GM13977 (cell line): ENCODE measurements around the gene NOP10.

Experiments used
- DNase-seq: peaks from one replicate; pipeline ENCODE4 v3.0.0; 2012; ENCODE audit warnings: low spot score
- in situ Hi-C: fragments of 300-500 bp; cut with MboI; formaldehyde crosslinking; loops from one replicate; pipeline ENCODE4 v1.12.0; 2022; ENCODE audit warnings: low sequenced_read_pairs, low pct_unique_long_range_greater_than_20kb, mixed read lengths, inconsistent platforms; ENCODE audit not compliant: unreplicated experiment
- TF ChIP-seq, protein P1 (sequence below): IDR thresholded peaks from 2 replicates; pipeline ENCODE4 v1.5.1; 2012; ENCODE audit warnings: mild to moderate bottlenecking, control low read depth; ENCODE audit not compliant: insufficient read depth; ENCODE audit errors: extremely low read depth, missing control alignments

Gene NOP10

GRCh38 chr15:34324933-34325332 lies 18.0 kb downstream of the NOP10 start:
- in situ Hi-C loops: loop anchor here (25.0 kb wide), 1 partner anchor 238 kb away; no protein-coding TSS in a partner anchor
- TF ChIP-seq, protein P1, sequence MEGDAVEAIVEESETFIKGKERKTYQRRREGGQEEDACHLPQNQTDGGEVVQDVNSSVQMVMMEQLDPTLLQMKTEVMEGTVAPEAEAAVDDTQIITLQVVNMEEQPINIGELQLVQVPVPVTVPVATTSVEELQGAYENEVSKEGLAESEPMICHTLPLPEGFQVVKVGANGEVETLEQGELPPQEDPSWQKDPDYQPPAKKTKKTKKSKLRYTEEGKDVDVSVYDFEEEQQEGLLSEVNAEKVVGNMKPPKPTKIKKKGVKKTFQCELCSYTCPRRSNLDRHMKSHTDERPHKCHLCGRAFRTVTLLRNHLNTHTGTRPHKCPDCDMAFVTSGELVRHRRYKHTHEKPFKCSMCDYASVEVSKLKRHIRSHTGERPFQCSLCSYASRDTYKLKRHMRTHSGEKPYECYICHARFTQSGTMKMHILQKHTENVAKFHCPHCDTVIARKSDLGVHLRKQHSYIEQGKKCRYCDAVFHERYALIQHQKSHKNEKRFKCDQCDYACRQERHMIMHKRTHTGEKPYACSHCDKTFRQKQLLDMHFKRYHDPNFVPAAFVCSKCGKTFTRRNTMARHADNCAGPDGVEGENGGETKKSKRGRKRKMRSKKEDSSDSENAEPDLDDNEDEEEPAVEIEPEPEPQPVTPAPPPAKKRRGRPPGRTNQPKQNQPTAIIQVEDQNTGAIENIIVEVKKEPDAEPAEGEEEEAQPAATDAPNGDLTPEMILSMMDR: no peak
- DNase-seq: no peak

- TF ChIP-seq, protein P1: no peak
- in situ Hi-C loops: no loop called here
- DNase-seq: no peak
Observed at GRCh38 chr15:34323217-34323616, 19.7 kb downstream of the NOP10 start.

GRCh38 chr15:34318277-34319079 lies 24.5 kb downstream of the NOP10 start:
- TF ChIP-seq, protein P1: no peak
- in situ Hi-C loops: no loop called here
- DNase-seq: peak; percentile 34

DNA sequence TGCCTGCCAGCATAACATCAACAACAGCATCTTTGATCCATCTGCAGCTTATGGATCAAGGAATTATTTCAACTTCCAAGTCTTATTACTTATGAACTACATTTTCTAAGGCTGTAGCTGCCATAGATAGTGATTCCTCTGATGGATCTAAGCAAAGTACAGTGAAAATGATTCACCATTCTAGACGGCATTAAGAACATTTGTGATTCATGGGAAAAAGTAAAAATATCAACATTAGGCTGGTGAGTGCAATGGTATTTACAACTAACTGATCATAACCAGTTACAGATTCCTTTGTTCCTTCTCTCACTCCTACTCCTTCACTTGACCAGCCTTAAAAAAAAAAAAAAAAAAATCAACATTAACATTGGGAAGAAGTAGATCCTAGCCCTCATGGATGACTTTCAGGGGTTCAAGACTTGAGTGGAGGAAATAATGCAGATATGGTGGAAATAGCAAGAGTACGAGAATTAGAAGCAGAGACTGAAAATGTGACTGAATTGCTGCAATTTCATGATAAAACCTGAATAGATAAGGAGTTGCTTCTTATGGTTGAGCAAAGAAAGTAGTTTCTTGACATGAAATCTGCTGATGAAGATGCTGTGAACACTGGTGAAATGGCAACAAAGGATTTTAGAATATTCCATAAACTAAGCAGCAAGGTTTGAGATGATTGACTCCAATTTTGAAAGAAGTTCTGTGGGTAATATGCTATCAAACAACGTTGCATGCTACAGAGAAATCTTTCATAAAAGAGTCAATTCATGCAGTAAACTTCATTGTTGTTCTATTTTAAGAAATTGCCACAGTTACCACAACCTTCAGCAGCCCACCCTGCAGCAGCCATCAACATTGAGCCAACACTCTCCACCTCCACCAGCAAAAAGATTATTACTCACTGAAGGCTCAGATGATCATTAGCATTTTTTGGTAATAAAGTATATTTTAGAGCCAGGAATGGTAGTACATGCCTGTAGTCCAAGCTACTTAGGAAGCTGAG lies 28.1 kb downstream of the NOP10 start:
- TF ChIP-seq, protein P1: no peak
- in situ Hi-C loops: no loop called here

GRCh38 chr15:34311563-34311962 lies 31.4 kb downstream of the NOP10 start:
- TF ChIP-seq, protein P1: no peak
- in situ Hi-C loops: no loop called here
- DNase-seq: no peak

More for the DNA sequence above, 28.1 kb downstream of the NOP10 start:
- DNase-seq: no peak

DNA sequence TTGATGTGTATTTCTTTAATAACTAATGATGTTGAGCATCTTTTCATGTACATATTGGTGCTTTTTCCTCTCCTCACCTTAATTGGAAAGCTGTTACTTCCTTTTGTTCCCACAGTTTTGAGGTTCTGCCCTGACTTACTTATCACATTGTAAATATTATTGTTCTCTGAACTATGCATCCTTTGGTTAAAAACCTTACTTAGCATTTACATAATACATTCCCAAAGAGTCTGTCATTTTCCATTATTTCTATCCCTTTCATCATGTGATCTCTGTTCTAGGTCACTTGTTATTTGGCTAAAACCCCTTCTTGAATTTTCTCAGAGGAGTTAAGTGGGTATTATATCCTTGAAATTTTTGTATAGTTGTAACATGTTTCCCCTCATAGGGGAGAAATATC lies 38.3 kb downstream of the NOP10 start:
- in situ Hi-C loops: loop anchor here (10.0 kb wide), 1 partner anchor 50 kb away; no protein-coding TSS in a partner anchor
- TF ChIP-seq, protein P1: no peak
- DNase-seq: no peak
